ENCODE results near the gene MIS12.

MIS12 gene

GRCh38 chr17:5500589-5501391, 14.4 kb downstream of the MIS12 start:
- peak overlapping the region; percentile 90 for H3K4me3 ChIP-seq (ENCODE audit: low read length)

DNA sequence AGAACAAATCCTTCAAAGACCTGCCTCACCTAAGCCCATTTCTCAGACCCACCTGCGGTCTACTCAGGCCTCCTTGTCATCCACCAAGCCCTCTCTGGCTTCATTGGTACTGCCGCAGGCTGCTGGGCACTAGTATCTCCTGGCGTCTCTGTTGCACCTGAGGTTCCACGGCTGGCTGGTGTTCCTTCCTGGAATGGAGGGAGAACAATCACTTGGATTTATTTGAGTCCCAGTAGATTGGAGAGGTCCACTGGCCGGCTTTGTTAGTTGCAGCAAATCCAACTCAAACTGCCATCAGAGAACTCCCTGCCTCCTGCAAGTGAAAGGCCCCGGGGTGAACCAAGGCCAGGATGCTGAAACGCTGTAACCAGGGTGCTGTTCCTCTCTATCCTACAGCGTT, 15.3 kb downstream of the MIS12 start:
- Histone ChIP-seq H3K36me3 (ENCODE audit: insufficient read depth, low read depth, low read length) (no peaks in the 10 kb centered on the region), H3K4me3 (ENCODE audit: low read length) (peak overlapping the region; percentile 90; the same call in 1 of the 2 replicates), H3K27me3 (ENCODE audit: insufficient read depth, low read length) (peaks cover 41% of the 10 kb centered on the region), H3K4me1 (ENCODE audit: insufficient read depth, low read length) (peaks cover 6% of the 10 kb centered on the region; the same call in 1 of the 2 replicates), H3K9me3 (ENCODE audit: insufficient read depth, low read depth, low read length) (no peaks in the 10 kb centered on the region), H3K9ac (ENCODE audit: low read depth, low read length) (no peak overlapping the region; the same call in 1 of the 2 replicates), H3K27ac (ENCODE audit: low read length) (no peak overlapping the region)

More at GRCh38 chr17:5500589-5501391, 14.4 kb downstream of the MIS12 start:
- H3K9me3 ChIP-seq (ENCODE audit: insufficient read depth, low read depth, low read length), result no peaks in the 10 kb centered on the region
- peaks cover 41% of the 10 kb centered on the region for H3K27me3 ChIP-seq (ENCODE audit: insufficient read depth, low read length)
- H3K9ac ChIP-seq (ENCODE audit: low read depth, low read length), result peak overlapping the region; percentile 63; the same call in 1 of the 2 replicates
- peaks cover 6% of the 10 kb centered on the region; the same call in 1 of the 2 replicates for H3K4me1 ChIP-seq (ENCODE audit: insufficient read depth, low read length)
- H3K36me3 ChIP-seq (ENCODE audit: insufficient read depth, low read depth, low read length), result no peaks in the 10 kb centered on the region
- no peak overlapping the region for H3K27ac ChIP-seq (ENCODE audit: low read length)

GRCh38 chr17:5502552-5502951, 16.2 kb downstream of the MIS12 start:
- Histone ChIP-seq H3K27me3 (ENCODE audit: insufficient read depth, low read length) (peaks cover 41% of the 10 kb centered on the region), H3K9me3 (ENCODE audit: insufficient read depth, low read depth, low read length) (no peaks in the 10 kb centered on the region), H3K4me3 (ENCODE audit: low read length) (no peak overlapping the region), H3K36me3 (ENCODE audit: insufficient read depth, low read depth, low read length) (no peaks in the 10 kb centered on the region), H3K9ac (ENCODE audit: low read depth, low read length) (no peak overlapping the region), H3K27ac (ENCODE audit: low read length) (no peak overlapping the region), H3K4me1 (ENCODE audit: insufficient read depth, low read length) (peaks cover 6% of the 10 kb centered on the region; the same call in 1 of the 2 replicates)

GRCh38 chr17:5506307-5506706, 19.9 kb downstream of the MIS12 start:
- H3K9ac ChIP-seq (ENCODE audit: low read depth, low read length), result no peak overlapping the region
- H3K36me3 ChIP-seq (ENCODE audit: insufficient read depth, low read depth, low read length), result no peaks in the 10 kb centered on the region
- H3K9me3 ChIP-seq (ENCODE audit: insufficient read depth, low read depth, low read length), result no peaks in the 10 kb centered on the region
- H3K4me1 ChIP-seq (ENCODE audit: insufficient read depth, low read length), result peaks cover 3% of the 10 kb centered on the region; the same call in 1 of the 2 replicates
- H3K27ac ChIP-seq (ENCODE audit: low read length), result no peak overlapping the region
- no peak overlapping the region for H3K4me3 ChIP-seq (ENCODE audit: low read length)
- peaks cover 19% of the 10 kb centered on the region for H3K27me3 ChIP-seq (ENCODE audit: insufficient read depth, low read length)

GRCh38 chr17:5508810-5509209, 22.4 kb downstream of the MIS12 start:
- no peaks in the 10 kb centered on the region for H3K36me3 ChIP-seq (ENCODE audit: insufficient read depth, low read depth, low read length)
- H3K9ac ChIP-seq (ENCODE audit: low read depth, low read length), result no peak overlapping the region
- H3K9me3 ChIP-seq (ENCODE audit: insufficient read depth, low read depth, low read length), result no peaks in the 10 kb centered on the region
- no peaks in the 10 kb centered on the region for H3K27me3 ChIP-seq (ENCODE audit: insufficient read depth, low read length)
- H3K4me1 ChIP-seq (ENCODE audit: insufficient read depth, low read length), result no peaks in the 10 kb centered on the region
- no peak overlapping the region for H3K27ac ChIP-seq (ENCODE audit: low read length)
- H3K4me3 ChIP-seq (ENCODE audit: low read length), result no peak overlapping the region

GRCh38 chr17:5509482-5509881, 23.1 kb downstream of the MIS12 start:
- Histone ChIP-seq H3K4me3 (ENCODE audit: low read length) (no peak overlapping the region), H3K9me3 (ENCODE audit: insufficient read depth, low read depth, low read length) (no peaks in the 10 kb centered on the region), H3K27me3 (ENCODE audit: insufficient read depth, low read length) (no peaks in the 10 kb centered on the region), H3K27ac (ENCODE audit: low read length) (no peak overlapping the region), H3K36me3 (ENCODE audit: insufficient read depth, low read depth, low read length) (no peaks in the 10 kb centered on the region), H3K4me1 (ENCODE audit: insufficient read depth, low read length) (no peaks in the 10 kb centered on the region), H3K9ac (ENCODE audit: low read depth, low read length) (no peak overlapping the region)

DNA sequence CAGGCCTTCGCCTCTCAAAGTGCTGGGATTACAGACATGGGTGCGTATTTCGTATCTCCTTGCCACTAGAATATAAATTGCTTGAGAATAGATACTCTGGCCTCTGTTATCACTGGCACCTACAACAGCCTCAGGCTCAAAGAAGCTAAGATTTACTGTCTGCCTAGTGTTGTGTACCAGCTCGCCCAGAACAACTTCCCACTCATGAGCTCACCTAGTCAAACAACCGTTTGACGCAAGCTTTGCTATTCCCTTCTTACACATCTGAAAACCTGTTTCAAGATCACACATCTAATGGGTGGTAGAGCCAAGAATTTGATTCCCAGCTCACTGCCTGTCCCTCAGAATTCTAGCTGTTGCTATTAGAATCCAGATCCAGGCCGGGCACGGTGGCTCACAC, 24.4 kb downstream of the MIS12 start:
- no peak overlapping the region for H3K27ac ChIP-seq (ENCODE audit: low read length)
- no peaks in the 10 kb centered on the region for H3K9me3 ChIP-seq (ENCODE audit: insufficient read depth, low read depth, low read length)
- no peaks in the 10 kb centered on the region for H3K27me3 ChIP-seq (ENCODE audit: insufficient read depth, low read length)
- no peaks in the 10 kb centered on the region for H3K4me1 ChIP-seq (ENCODE audit: insufficient read depth, low read length)
- H3K9ac ChIP-seq (ENCODE audit: low read depth, low read length), result no peak overlapping the region
- no peak overlapping the region for H3K4me3 ChIP-seq (ENCODE audit: low read length)
- no peaks in the 10 kb centered on the region for H3K36me3 ChIP-seq (ENCODE audit: insufficient read depth, low read depth, low read length)

DNA sequence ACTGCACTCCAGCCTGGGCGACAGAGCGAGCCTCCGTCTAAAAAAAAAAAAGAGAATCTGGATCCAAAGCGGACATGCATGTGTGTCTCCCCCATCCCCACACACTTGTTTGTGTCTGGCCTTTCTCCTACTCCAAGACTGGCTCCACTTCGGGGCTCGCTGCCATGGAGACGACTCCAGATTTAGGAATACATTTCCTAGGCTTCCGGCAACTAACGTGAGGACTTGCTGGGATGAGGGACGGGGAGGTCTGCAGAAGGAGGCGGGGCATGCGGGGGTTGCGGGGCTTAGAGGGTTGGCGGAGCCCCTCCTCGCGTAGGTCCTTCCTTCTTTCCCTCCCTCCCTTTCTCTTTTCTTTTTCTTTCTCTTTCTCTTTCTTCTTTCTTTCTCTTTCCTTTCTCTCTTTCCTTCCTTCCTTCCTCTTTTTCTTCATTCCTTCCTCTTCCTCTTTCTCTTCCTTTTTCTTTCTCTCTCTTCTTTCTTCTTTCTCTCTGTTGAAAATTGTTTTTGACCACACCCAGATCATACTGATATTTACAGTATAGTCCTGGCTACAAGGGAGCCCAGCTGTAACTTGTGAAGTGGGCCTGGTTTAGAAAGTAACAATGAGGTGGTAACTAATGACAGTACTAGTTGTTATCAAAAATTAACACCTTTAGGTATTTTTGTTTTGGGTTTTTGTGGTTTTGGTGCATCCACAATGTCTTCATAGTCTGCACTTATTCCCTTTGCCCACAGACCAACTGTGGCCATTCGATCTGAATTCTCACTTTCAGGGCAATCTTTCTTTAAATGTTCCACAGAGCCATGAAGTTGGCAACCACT, 25.2 kb downstream of the MIS12 start:
- H3K36me3 ChIP-seq (ENCODE audit: insufficient read depth, low read depth, low read length), result no peaks in the 10 kb centered on the region
- H3K9me3 ChIP-seq (ENCODE audit: insufficient read depth, low read depth, low read length), result no peaks in the 10 kb centered on the region
- H3K9ac ChIP-seq (ENCODE audit: low read depth, low read length), result no peak overlapping the region
- no peak overlapping the region for H3K27ac ChIP-seq (ENCODE audit: low read length)
- no peaks in the 10 kb centered on the region; the same call in 1 of the 2 replicates for H3K4me1 ChIP-seq (ENCODE audit: insufficient read depth, low read length)
- no peak overlapping the region for H3K4me3 ChIP-seq (ENCODE audit: low read length)
- no peaks in the 10 kb centered on the region for H3K27me3 ChIP-seq (ENCODE audit: insufficient read depth, low read length)

GRCh38 chr17:5513628-5514027, 27.3 kb downstream of the MIS12 start:
- Histone ChIP-seq H3K4me1 (ENCODE audit: insufficient read depth, low read length) (no peaks in the 10 kb centered on the region; the same call in 1 of the 2 replicates), H3K27me3 (ENCODE audit: insufficient read depth, low read length) (no peaks in the 10 kb centered on the region), H3K9ac (ENCODE audit: low read depth, low read length) (no peak overlapping the region), H3K9me3 (ENCODE audit: insufficient read depth, low read depth, low read length) (no peaks in the 10 kb centered on the region), H3K27ac (ENCODE audit: low read length) (no peak overlapping the region), H3K4me3 (ENCODE audit: low read length) (no peak overlapping the region), H3K36me3 (ENCODE audit: insufficient read depth, low read depth, low read length) (no peaks in the 10 kb centered on the region)

GRCh38 chr17:5514976-5515375, 28.6 kb downstream of the MIS12 start:
- Histone ChIP-seq H3K36me3 (ENCODE audit: insufficient read depth, low read depth, low read length) (no peaks in the 10 kb centered on the region), H3K9me3 (ENCODE audit: insufficient read depth, low read depth, low read length) (no peaks in the 10 kb centered on the region), H3K4me1 (ENCODE audit: insufficient read depth, low read length) (no peaks in the 10 kb centered on the region; the same call in 1 of the 2 replicates), H3K27ac (ENCODE audit: low read length) (no peak overlapping the region), H3K27me3 (ENCODE audit: insufficient read depth, low read length) (no peaks in the 10 kb centered on the region), H3K4me3 (ENCODE audit: low read length) (no peak overlapping the region), H3K9ac (ENCODE audit: low read depth, low read length) (no peak overlapping the region)

DNA sequence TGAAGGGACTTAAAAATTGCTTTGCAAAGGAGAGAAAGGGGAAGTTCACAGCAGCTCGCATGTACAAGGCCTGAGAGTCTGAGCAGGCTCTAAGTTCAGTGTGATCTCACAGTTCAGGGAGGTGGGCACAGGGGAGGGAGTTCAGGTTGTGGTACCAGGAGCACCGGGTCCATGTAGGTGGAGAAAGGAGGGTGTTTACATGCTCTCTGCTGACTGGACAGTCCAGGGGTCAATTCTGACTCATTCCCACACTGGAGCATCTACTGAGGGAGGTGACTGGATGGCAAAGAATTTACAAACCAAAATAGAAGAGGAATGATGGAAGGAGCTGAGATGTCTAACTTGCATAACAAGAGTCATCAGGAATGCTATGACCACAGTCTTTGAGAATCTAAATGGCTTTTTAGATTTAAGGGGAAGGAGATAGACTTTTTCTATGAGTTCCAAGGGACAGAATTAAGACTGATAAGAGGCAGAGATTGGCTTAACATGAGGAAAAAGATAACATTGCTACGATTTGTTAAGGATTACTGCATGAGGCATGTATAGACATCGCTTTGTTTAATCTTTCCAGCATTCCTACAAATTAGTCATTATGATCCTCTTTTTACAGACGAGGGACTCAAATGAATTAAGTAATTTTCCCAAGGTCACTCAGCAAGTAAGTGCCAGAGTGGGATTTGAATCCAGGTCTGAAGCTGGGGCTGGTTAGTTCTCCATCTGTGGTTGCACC, 29.9 kb downstream of the MIS12 start:
- Histone ChIP-seq H3K27ac (ENCODE audit: low read length) (no peak overlapping the region), H3K36me3 (ENCODE audit: insufficient read depth, low read depth, low read length) (no peaks in the 10 kb centered on the region)

More for the DNA sequence above, 29.9 kb downstream of the MIS12 start:
- Histone ChIP-seq H3K4me1 (ENCODE audit: insufficient read depth, low read length) (no peaks in the 10 kb centered on the region; the same call in 1 of the 2 replicates), H3K4me3 (ENCODE audit: low read length) (no peak overlapping the region), H3K27me3 (ENCODE audit: insufficient read depth, low read length) (no peaks in the 10 kb centered on the region), H3K9me3 (ENCODE audit: insufficient read depth, low read depth, low read length) (no peaks in the 10 kb centered on the region), H3K9ac (ENCODE audit: low read depth, low read length) (no peak overlapping the region)

Measured in iPS-20b (cell line).